HepG2 (cell line): ENCODE results near the gene EMC9. TPM values are rescaled to one million over a fixed set of nuclear protein-coding genes. Genes with fewer than 3 reads are reported as not detected.

Experiments
- AGO2 ChIP-seq: fragments of 200-400 bp; formaldehyde crosslinking; optimal IDR thresholded peaks from 2 replicates; pipeline ENCODE3; 2017; ENCODE audit warnings: mild to moderate bottlenecking, low read depth, low read length, moderate library complexity
- CC2D1A ChIP-seq: sonication (generic); formaldehyde crosslinking; IDR thresholded peaks from 2 replicates; pipeline ENCODE4 v1.8.1; 2023; ENCODE audit warnings: mild to moderate bottlenecking, missing genetic modification reagents
- CHD4 ChIP-seq: fragments of 200-600 bp; sonication (generic); IDR thresholded peaks from 2 replicates; pipeline ENCODE4 v1.7.0; 2017; ENCODE audit warnings: mild to moderate bottlenecking, low read length, borderline replicate concordance
- EEA1 ChIP-seq: sonication (generic); formaldehyde crosslinking; IDR thresholded peaks from 2 replicates; pipeline ENCODE4 v1.5.1; 2020; ENCODE audit warnings: mild to moderate bottlenecking, missing genetic modification reagents, borderline replicate concordance
- IKZF4 ChIP-seq: sonication (generic); formaldehyde crosslinking; IDR thresholded peaks from 2 replicates; pipeline ENCODE4 v1.5.1; 2020; ENCODE audit warnings: borderline replicate concordance, mild to moderate bottlenecking, low read depth, missing genetic modification reagents; ENCODE audit errors: not compliant biosample characterization
- PCBP2 ChIP-seq: fragments of 200-400 bp; formaldehyde crosslinking; optimal IDR thresholded peaks from 2 replicates; pipeline ENCODE3; 2018; ENCODE audit warnings: low read length, low read depth; ENCODE audit not compliant: poor library complexity, severe bottlenecking
- REXO4 ChIP-seq: sonication (generic); formaldehyde crosslinking; IDR thresholded peaks from 2 replicates; pipeline ENCODE4 v1.8.0; 2022; ENCODE audit warnings: missing genetic modification reagents, mild to moderate bottlenecking, borderline replicate concordance
- RFX3 ChIP-seq: IDR thresholded peaks from 2 replicates; pipeline ENCODE4 v1.6.1; 2016; ENCODE audit warnings: missing biosample characterization, missing genetic modification reagents
- RNF2 ChIP-seq: fragments of 450-650 bp; conservative IDR thresholded peaks from 2 replicates; pipeline ENCODE4 v1.6.1; 2016; ENCODE audit warnings: low read depth
- SCMH1 ChIP-seq: sonication (generic); formaldehyde crosslinking; IDR thresholded peaks from 2 replicates; pipeline ENCODE4 v1.9.0; 2021; ENCODE audit warnings: missing genetic modification reagents, mild to moderate bottlenecking, borderline replicate concordance
- ZC3H4 ChIP-seq: sonication (generic); formaldehyde crosslinking; IDR thresholded peaks from 2 replicates; pipeline ENCODE4 v1.4.0; 2020; ENCODE audit warnings: missing genetic modification reagents, borderline replicate concordance
- ZFP36L1 ChIP-seq: sonication (generic); formaldehyde crosslinking; IDR thresholded peaks from 2 replicates; pipeline ENCODE4 v1.8.0; 2022; ENCODE audit warnings: mild to moderate bottlenecking, missing genetic modification reagents, moderate library complexity
- ZNF776 ChIP-seq: sonication (generic); formaldehyde crosslinking; IDR thresholded peaks from 2 replicates; pipeline ENCODE4 v1.4.0; 2020; ENCODE audit warnings: mild to moderate bottlenecking, missing genetic modification reagents
- polyA plus RNA-seq, 8 experiments: library from polyadenylated mRNA; depleted of rRNA in 3 of 8; stranded (reverse) in 7 of 8; unstranded in 1 of 8; fragments of >200 nt; fragmentation: Illumina TruSeq in 4 of 8; extraction: Trizol in 4 of 8; gene quantifications; 2 replicates each; pipeline versions ENCODE4 v1.2.1 to v1.2.3, GENCODE V29; 2011 to 2016; ENCODE audit warnings: low read depth in 4 of 8, missing spikeins in 1 of 8, mixed read lengths in 1 of 8; ENCODE audit not compliant: insufficient read depth in 1 of 8
- total RNA-seq, 5 experiments: library from RNA; depleted of rRNA; stranded (reverse); fragments of >200 nt; fragmentation: Illumina TruSeq; extraction: Trizol; gene quantifications; 2 replicates each; pipeline ENCODE4 v1.2.3, GENCODE V29; 2016; ENCODE audit warnings: low read depth in 1 of 5
- TF ChIP-seq, protein P1 (sequence below): sonication (generic); formaldehyde crosslinking; IDR thresholded peaks from 2 replicates; pipeline ENCODE4 v1.5.1; 2020; ENCODE audit warnings: missing genetic modification reagents, mild to moderate bottlenecking, borderline replicate concordance
- TF ChIP-seq, protein P2 (sequence below): sonication (generic); formaldehyde crosslinking; IDR thresholded peaks from 2 replicates; pipeline ENCODE4 v1.4.0; 2020; ENCODE audit warnings: mild to moderate bottlenecking, missing genetic modification reagents
- TF ChIP-seq, protein P3 (sequence below): sonication (generic); formaldehyde crosslinking; IDR thresholded peaks from 2 replicates; pipeline ENCODE4 v1.8.0; 2022; ENCODE audit warnings: missing genetic modification reagents, mild to moderate bottlenecking, inconsistent platforms, borderline replicate concordance
- TF ChIP-seq, protein P4 (sequence below): sonication (generic); formaldehyde crosslinking; IDR thresholded peaks from 2 replicates; pipeline ENCODE4 v1.4.0; 2020; ENCODE audit warnings: missing genetic modification reagents, mild to moderate bottlenecking, borderline replicate concordance
- TF ChIP-seq, protein P5 (sequence below): IDR thresholded peaks from 2 replicates; pipeline ENCODE4 v1.6.1; 2016; ENCODE audit warnings: mild to moderate bottlenecking

Gene EMC9
- total and polyA plus RNA-seq, 2 of the 13 experiments (the other 11 are each of a cell fraction or from before 2014, with no cell fraction given) = 60.5 to 78.7 TPM

DNA sequence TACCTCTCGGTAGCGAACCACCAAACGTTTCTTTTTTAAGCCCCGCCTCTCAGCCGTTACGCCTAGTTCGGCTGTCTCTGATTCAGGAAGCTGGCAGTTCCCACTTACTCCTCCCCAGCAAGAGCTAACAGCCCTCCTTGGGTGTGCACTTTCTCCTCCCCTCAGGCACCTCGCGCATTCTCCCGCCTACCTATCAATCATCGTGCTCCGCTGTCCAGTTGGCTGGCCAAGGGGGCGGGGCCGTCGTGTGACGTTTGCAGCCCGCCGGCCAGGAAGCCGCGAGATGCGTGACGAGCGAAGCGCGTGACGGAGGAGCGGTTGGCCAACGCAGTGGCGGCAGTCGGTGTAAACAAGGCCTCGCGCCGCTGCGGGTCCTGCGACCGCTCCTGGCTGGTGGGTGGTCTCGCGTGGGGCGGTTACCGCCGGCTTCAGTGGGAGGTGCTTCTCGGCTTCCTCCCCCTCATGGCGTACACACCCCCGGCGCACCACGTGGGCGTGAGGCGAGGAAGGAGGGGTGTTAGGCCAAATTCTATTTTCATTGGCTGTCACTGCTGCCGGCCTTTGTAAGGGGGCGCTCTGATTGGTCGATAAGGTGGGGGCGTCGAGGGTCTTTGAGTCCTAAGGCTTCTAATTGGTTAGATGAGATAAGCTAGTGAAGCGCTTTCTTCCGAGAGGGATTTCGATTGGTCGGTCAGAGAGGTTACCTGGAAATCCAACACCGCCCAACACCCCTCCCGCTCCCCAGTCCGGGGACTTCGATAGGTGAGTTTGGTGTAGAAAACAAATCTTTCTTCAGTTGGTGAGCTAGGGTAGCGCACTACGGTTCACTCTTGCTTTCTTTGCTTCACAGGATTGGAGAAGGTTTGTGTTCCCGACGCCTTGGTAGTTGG lies 26.6 kb downstream of the EMC9 start, which contains the start of the genes DCAF11 and NRL (continued):
- TF ChIP-seq, protein P1, sequence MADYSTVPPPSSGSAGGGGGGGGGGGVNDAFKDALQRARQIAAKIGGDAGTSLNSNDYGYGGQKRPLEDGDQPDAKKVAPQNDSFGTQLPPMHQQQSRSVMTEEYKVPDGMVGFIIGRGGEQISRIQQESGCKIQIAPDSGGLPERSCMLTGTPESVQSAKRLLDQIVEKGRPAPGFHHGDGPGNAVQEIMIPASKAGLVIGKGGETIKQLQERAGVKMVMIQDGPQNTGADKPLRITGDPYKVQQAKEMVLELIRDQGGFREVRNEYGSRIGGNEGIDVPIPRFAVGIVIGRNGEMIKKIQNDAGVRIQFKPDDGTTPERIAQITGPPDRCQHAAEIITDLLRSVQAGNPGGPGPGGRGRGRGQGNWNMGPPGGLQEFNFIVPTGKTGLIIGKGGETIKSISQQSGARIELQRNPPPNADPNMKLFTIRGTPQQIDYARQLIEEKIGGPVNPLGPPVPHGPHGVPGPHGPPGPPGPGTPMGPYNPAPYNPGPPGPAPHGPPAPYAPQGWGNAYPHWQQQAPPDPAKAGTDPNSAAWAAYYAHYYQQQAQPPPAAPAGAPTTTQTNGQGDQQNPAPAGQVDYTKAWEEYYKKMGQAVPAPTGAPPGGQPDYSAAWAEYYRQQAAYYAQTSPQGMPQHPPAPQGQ (CRISPR knock-in tag) = peak; percentile 86; the same call in 1 of the 2 replicates
- TF ChIP-seq, protein P2, sequence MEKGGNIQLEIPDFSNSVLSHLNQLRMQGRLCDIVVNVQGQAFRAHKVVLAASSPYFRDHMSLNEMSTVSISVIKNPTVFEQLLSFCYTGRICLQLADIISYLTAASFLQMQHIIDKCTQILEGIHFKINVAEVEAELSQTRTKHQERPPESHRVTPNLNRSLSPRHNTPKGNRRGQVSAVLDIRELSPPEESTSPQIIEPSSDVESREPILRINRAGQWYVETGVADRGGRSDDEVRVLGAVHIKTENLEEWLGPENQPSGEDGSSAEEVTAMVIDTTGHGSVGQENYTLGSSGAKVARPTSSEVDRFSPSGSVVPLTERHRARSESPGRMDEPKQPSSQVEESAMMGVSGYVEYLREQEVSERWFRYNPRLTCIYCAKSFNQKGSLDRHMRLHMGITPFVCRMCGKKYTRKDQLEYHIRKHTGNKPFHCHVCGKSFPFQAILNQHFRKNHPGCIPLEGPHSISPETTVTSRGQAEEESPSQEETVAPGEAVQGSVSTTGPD (CRISPR knock-in tag) = no peak; the same call in 1 of the 2 replicates
- no peak for TF ChIP-seq REXO4 (CRISPR knock-in tag)
- peak; percentile 97 for TF ChIP-seq AGO2
- TF ChIP-seq ZC3H4 (CRISPR knock-in tag) = peak; percentile 98
- TF ChIP-seq, protein P3, sequence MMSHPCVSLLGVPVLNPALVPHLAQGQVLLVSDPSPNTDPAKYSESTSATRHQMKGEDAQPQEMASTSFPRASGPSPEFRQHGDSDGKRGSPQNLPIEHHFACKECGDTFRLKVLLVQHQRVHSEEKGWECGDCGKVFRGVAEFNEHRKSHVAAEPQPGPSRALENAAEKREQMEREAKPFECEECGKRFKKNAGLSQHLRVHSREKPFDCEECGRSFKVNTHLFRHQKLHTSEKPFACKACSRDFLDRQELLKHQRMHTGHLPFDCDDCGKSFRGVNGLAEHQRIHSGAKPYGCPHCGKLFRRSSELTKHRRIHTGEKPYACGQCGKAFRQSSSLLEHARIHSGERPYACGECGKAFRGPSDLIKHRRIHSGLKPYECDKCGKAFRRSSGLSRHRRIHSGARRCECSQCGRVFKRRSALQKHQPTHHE (CRISPR knock-in tag) = peak; percentile 95
- peak; percentile 98 for TF ChIP-seq ZNF776 (CRISPR knock-in tag)
- no peak for TF ChIP-seq RFX3 (CRISPR knock-in tag)
- TF ChIP-seq CC2D1A (CRISPR knock-in tag) = no peak
- TF ChIP-seq, protein P4, sequence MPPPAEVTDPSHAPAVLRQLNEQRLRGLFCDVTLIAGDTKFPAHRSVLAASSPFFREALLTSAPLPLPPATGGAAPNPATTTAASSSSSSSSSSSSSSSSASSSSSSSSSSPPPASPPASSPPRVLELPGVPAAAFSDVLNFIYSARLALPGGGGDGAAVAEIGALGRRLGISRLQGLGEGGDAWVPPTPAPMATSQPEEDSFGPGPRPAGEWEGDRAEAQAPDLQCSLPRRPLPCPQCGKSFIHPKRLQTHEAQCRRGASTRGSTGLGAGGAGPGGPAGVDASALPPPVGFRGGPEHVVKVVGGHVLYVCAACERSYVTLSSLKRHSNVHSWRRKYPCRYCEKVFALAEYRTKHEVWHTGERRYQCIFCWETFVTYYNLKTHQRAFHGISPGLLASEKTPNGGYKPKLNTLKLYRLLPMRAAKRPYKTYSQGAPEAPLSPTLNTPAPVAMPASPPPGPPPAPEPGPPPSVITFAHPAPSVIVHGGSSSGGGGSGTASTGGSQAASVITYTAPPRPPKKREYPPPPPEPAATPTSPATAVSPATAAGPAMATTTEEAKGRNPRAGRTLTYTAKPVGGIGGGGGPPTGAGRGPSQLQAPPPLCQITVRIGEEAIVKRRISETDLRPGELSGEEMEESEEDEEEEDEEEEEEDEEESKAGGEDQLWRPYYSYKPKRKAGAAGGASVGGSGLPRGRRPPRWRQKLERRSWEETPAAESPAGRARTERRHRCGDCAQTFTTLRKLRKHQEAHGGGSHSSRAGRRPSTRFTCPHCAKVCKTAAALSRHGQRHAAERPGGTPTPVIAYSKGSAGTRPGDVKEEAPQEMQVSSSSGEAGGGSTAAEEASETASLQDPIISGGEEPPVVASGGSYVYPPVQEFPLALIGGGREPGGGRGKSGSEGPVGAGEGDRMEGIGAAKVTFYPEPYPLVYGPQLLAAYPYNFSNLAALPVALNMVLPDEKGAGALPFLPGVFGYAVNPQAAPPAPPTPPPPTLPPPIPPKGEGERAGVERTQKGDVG (CRISPR knock-in tag) = no peak
- peak; percentile 99 for TF ChIP-seq IKZF4 (CRISPR knock-in tag)
- peak; percentile 57; the same call in 1 of the 2 replicates for TF ChIP-seq ZFP36L1
- no peak for TF ChIP-seq PCBP2
- TF ChIP-seq CHD4 = no peak; the same call in 1 of the 2 replicates
- peak; percentile 100 for TF ChIP-seq RNF2
- peak; percentile 99 for TF ChIP-seq EEA1 (CRISPR knock-in tag)
- TF ChIP-seq SCMH1 (CRISPR knock-in tag) = no peak
- TF ChIP-seq, protein P5, sequence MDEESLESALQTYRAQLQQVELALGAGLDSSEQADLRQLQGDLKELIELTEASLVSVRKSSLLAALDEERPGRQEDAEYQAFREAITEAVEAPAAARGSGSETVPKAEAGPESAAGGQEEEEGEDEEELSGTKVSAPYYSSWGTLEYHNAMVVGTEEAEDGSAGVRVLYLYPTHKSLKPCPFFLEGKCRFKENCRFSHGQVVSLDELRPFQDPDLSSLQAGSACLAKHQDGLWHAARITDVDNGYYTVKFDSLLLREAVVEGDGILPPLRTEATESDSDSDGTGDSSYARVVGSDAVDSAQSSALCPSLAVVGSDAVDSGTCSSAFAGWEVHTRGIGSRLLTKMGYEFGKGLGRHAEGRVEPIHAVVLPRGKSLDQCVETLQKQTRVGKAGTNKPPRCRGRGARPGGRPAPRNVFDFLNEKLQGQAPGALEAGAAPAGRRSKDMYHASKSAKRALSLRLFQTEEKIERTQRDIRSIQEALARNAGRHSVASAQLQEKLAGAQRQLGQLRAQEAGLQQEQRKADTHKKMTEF (CRISPR knock-in tag) = peak; percentile 99
